GM12873 (cell line): Measurements from ENCODE around the gene MUTYH.

Experiments used
- CTCF ChIP-seq: IDR thresholded peaks from 2 replicates; pipeline ENCODE4 v1.5.1; 2012; ENCODE audit warnings: low read depth, mild to moderate bottlenecking, moderate library complexity, low read length, control low read depth; ENCODE audit not compliant: insufficient read depth; ENCODE audit errors: missing control alignments

Gene MUTYH

GRCh38 chr1:45348609-45348965 is 8.3 kb upstream of the MUTYH start:
- no peak for TF ChIP-seq CTCF

GRCh38 chr1:45348020-45348419 is 7.8 kb upstream of the MUTYH start:
- no peak for TF ChIP-seq CTCF

DNA sequence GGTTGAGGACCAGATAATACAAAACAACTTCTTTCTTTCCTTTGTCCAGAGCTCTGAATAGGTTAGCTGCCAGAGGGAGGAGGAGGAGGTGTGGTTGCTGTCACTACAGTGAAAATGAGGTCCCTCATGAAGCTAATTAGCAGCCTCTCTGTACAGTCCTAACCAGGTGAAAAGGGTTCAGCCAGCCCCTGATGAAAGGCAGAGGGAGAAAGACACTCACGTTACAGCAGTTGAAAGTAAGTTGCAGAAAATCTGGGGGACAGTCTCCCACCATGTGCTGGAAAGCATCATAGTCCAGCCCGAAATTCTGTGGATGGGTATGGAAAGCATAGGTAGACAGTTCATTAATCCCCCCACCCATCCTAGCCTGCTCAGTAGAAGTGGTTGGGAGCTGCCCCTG is 6.2 kb upstream of the MUTYH start:
- no peak for TF ChIP-seq CTCF

- TF ChIP-seq CTCF = no peak
Observed at GRCh38 chr1:45345014-45345413, 4.8 kb upstream of the MUTYH start.

DNA sequence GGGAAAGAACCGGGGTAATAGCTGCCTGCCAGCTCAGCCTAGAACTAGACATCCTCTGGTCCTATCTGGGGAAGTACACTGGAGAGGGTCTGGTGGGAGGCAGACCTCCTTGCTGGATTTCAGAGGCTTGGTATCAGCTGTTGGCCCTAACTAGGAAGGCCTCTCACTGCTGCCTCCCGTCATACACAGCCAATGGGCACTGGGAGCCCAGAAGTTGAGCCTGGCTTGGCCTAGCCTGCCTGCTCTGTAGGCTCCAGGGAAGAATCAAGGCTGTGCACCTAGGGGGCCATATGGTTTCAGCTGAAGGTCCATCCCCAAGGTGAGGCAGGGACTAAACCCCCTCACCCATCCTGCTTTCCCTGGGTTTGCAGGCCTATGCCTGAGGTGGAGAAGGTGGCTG is 4.3 kb upstream of the MUTYH start:
- no peak for TF ChIP-seq CTCF

DNA sequence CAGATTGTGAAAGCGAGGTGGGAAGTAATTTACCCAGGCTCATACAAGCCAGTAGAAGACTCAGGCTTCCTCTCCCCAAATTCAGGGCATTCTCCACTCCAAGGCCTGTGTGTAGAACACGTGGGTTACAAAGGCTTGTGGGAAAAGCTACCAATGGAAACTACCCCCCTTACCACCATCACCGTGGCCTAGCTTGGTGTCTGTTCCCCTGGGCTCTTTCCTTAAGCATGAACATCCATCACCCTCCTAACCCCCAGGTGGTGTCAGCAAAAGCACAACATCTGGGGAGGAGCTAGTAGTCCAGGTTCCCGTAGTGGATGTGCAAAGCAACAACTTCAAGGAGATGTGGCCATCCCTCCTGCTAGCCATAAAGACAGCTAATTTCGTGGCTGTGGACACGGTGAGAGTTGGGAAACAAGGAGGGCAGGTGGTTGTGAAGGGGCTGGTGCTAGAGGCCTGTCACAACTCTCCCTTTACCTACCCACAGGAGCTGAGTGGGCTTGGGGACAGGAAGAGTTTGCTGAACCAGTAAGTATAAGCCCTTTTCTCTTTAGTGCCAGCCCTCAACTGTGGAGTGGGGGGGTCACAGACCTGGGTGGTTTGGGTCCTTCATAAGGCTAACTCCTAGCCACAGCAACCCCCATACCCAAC is 701 bp upstream of the MUTYH start:
- TF ChIP-seq CTCF = no peak

DNA sequence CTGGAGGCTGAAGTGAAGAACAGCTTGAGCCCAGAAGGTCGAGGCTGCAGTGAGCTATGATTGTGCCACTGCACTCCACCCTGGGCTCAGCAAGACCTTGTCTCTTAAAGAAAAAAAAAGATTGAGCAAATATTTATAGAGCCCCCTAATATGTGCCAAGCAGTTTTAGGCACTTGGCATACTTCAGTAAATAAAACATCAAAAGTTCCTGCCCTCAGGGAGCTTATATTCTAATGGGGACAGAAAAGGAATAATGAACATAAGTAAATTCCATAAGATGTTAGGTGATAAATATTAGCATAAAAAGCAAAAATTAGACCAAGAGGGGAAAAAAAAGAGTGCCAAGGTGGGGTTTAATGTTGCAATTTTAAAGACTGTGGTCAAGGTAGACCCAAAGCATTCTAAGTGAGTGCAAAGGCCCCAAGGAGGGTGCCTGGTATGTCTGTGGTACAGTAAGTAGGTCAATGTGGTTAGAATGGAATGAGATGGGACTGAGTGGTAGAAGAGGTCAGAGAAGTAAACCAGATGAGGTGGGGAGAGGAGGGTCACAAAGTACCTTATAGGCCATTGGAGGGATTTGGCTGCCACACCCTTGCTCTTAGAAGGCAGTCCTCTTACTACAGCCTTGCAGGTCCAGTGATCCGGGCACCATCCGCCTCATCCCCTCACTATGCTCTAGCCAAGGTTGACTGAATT is 2.5 kb downstream of the MUTYH start:
- TF ChIP-seq CTCF = no peak
